SJSA1 (cell line): ENCODE results near the gene RPS24. TPM values are rescaled to one million over a fixed set of nuclear protein-coding genes. Genes with fewer than 3 reads are reported as not detected.
"Not testable (repeated sequence)": the region's sequence is repeated elsewhere in the genome, so short reads cannot be mapped to it uniquely, and the experiment has no call there.

ENCODE experiments used
- DNase-seq, 2 experiments: peaks; one replicate each; pipeline ENCODE4 v3.0.0-alpha.2; 2015 to 2020; ENCODE audit warnings: low spot score in 2 of 2, low read depth in 1 of 2
- H3K27ac ChIP-seq: fragments of 250-450 bp; sonication (Bioruptor Pico); 2 replicates; pipeline ENCODE4 v1.5.1; 2020; ENCODE audit warnings: mild to moderate bottlenecking, moderate library complexity
- H3K27me3 ChIP-seq: fragments of 250-450 bp; sonication (Bioruptor Pico); replicated peaks from 2 replicates; pipeline ENCODE4 v1.5.1; 2020; ENCODE audit warnings: mild to moderate bottlenecking, moderate library complexity
- H3K36me3 ChIP-seq: fragments of 250-450 bp; sonication (Bioruptor Pico); 2 replicates; pipeline ENCODE4 v1.5.1; 2020; ENCODE audit warnings: mild to moderate bottlenecking
- H3K4me1 ChIP-seq: fragments of 250-450 bp; sonication (Bioruptor Pico); replicated peaks from 2 replicates; pipeline ENCODE4 v1.6.1; 2021; ENCODE audit warnings: mild to moderate bottlenecking
- H3K4me3 ChIP-seq: fragments of 250-450 bp; sonication (Bioruptor Pico); 2 replicates; pipeline ENCODE4 v1.5.1; 2020; ENCODE audit warnings: mild to moderate bottlenecking
- H3K9me3 ChIP-seq: fragments of 250-450 bp; sonication (Bioruptor Pico); replicated peaks from 2 replicates; pipeline ENCODE4 v1.5.1; 2020; ENCODE audit warnings: mild to moderate bottlenecking
- total RNA-seq: library from RNA; depleted of rRNA; stranded (reverse); fragments of >200 nt; shearing (Covaris generic); gene quantifications from 2 replicates; pipeline ENCODE4 v1.2.3, GENCODE V29; 2014

The RPS24 gene
- total RNA-seq, 1 experiment from 2014 or later: 2,140 TPM

DNA sequence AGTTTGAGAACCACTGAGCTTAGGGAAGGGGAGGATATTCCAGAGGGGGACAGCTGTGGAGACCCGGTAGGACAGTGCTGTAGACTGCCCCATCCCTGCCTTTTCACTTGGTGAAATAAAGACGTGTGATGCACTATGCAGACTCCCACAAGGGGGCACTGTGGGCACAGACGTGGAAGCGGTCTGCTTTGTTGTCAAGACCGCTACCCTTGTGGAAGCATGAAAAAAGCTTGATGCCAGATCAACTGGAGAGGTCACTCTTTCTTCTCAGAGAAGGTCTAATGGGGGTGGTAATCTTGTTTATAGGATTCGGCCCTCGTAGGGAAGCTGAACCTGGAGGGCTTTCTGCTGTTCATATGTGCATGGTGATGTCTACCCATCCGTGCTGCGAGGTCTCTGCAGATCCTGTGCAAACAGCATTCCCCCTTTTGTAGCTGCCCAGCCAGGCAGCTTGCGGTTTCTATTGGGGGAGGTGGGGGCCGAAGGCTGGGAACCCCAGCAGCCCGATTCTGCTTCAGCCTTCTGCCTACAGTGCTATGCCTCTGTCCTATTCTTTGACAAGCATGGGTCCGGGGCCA, 13.7 kb downstream of the RPS24 start:
- Histone ChIP-seq H3K4me3 (no peak overlapping the region), H3K4me1 (peaks cover 4% of the 10 kb centered on the region), H3K27ac (no peak overlapping the region), H3K36me3 (peaks cover 13% of the 10 kb centered on the region), H3K27me3 (no peaks in the 10 kb centered on the region), H3K9me3 (no peaks in the 10 kb centered on the region)
- peak; percentile 79 to 86 for DNase-seq

DNA sequence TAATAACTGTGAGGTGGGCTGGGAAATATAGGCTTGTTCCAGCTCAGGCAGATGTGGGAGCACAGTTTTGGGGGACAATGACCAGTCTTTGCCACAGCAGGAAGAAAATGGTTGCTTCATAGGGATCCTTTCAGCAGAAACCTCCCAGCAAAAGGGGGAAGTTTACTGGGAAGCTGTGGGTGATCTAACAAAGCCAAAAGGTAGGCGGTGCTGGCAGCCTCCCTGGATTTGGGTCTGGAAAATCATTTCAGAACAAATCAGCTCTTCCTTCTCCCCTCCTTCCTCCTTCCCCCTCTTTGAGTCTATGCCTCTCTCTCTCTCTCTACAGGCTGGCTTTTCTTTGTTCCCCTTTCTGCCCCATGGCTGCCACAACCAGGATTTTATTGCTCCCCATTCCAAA, 16.2 kb downstream of the RPS24 start:
- H3K4me1 ChIP-seq: peaks cover 14% of the 10 kb centered on the region
- no peaks in the 10 kb centered on the region for H3K27me3 ChIP-seq
- no peaks in the 10 kb centered on the region for H3K36me3 ChIP-seq
- no peak for DNase-seq
- H3K4me3 ChIP-seq: no peak overlapping the region
- no peak overlapping the region for H3K27ac ChIP-seq
- H3K9me3 ChIP-seq: no peaks in the 10 kb centered on the region

DNA sequence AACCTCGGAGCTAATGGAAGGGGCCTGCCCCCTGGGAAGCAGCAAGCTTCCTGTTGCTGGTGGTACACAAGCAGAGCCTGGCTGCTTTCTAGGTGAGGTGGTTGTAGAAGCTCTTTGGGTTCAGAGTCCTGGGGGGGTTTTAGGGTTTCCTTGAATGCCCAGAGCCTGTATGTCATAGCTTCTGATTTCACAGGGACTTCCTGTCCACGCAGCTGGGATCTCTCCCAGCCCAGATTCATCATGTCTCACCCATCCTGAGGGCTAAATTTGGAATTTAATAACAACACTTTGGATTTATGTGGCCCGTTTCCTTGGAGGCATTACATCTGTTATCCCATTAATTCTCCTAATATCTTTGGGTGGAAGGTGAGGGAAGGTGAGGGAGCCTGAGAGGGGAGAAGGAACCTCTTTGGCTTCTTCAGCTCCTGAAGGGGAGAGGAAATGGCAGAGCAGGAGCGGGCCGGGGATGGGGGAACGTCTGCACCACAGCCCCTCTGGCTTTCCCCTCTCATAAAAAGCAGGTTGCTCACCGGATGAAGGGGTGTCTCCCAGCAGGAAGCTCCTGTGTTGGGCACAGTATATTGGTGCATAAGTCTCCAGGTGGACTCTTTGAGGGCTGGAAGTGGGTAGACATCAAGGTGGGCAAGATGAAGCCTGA, 19.7 kb downstream of the RPS24 start:
- Histone ChIP-seq H3K27ac (no peak overlapping the region), H3K4me3 (no peak overlapping the region)

DNA sequence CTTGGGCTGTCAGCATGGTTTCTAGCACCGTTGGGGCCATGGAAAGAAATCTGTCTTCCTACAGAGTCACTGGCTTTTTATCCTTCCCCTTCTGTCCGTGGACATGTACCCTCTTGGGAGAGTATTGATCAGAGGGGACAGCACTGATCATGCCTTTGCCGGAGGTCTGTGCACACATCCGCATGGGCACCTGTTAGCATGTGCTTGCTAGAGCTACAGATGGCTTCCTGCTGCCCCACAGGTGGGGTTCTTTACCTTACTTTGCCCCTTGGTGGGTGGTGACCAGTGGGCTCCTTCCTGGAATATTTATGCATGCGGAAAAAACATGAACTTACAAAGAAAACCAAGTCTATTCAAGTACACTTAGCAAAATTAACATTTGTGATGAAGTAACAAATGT, 24.9 kb downstream of the RPS24 start:
- Histone ChIP-seq H3K36me3 (no peaks in the 10 kb centered on the region), H3K4me3 (no peak overlapping the region), H3K9me3 (no peaks in the 10 kb centered on the region), H3K27ac (no peak overlapping the region), H3K4me1 (0 out of 2 replicates have a peak, but pooled peaks cover under 1% of the 10 kb centered on the region), H3K27me3 (no peaks in the 10 kb centered on the region)
- DNase-seq: no peak

More for the DNA sequence above, 19.7 kb downstream of the RPS24 start:
- DNase-seq: no peak
- Histone ChIP-seq H3K9me3 (no peaks in the 10 kb centered on the region), H3K36me3 (no peaks in the 10 kb centered on the region), H3K27me3 (no peaks in the 10 kb centered on the region), H3K4me1 (peaks cover 10% of the 10 kb centered on the region; the same call in 1 of the 2 replicates)

DNA sequence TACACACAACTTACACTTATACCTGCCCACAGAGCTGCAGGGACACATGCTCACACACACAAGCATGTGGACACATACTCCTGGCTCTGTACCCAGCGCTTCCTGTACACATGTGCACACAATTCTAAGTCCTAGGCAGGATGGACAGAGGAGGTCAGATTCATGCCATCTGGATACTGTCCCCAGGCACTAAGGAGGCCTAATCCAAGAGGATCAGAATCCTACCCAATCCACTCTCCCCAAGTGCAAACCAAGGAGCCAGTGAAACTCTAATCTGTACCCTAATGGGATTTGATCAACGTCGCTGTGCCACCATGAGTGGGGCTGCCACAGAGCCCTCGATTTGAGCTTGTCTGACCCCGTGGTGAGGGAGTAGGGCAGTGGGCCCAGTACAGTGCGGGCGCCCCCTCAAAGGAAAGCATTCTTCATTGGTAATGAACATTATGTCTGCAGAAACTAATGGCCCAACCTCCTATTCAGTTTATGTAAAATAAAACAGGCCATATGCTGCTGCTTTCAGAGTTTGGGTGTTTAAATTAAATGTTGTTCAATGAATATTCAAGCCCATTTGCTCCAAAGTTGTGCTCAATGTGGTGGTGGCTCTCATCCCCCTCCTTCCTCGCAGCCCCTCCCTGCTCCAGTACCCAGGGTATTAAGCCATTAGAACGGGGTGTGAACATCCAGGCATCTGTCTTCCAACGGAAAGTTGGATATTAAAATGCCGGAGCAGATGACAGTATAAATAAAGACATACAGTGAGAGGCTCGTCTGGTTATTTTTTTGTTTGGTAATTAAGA, 26.4 kb downstream of the RPS24 start:
- H3K36me3 ChIP-seq: no peaks in the 10 kb centered on the region
- no peak overlapping the region for H3K4me3 ChIP-seq
- no peaks in the 10 kb centered on the region for H3K4me1 ChIP-seq
- no peak overlapping the region for H3K27ac ChIP-seq
- no peak for DNase-seq
- H3K27me3 ChIP-seq: no peaks in the 10 kb centered on the region
- H3K9me3 ChIP-seq: no peaks in the 10 kb centered on the region

DNA sequence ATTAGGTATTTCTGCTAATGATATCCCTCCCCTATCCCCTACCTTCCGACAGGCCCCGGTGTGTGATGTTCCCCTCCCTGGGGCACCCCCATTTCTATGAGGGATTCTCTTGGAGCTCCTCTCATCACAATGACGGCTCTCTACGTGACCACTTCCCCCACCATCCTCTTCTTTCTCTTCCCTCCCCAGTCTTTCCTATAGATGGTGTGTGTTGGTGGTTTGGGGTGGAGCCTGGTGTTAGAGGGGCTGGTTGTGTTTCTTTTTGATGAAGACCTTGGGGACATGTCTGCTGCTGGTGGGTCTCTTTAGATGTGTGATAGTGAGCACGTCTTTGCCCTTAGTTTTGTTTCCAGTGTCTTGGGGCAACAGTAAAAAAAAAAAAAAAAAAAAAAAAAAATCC, 28.6 kb downstream of the RPS24 start:
- Histone ChIP-seq H3K27ac (no peak overlapping the region), H3K4me3 (no peak overlapping the region), H3K9me3 (no peaks in the 10 kb centered on the region), H3K36me3 (no peaks in the 10 kb centered on the region), H3K4me1 (no peaks in the 10 kb centered on the region), H3K27me3 (no peaks in the 10 kb centered on the region)
- no peak for DNase-seq

DNA sequence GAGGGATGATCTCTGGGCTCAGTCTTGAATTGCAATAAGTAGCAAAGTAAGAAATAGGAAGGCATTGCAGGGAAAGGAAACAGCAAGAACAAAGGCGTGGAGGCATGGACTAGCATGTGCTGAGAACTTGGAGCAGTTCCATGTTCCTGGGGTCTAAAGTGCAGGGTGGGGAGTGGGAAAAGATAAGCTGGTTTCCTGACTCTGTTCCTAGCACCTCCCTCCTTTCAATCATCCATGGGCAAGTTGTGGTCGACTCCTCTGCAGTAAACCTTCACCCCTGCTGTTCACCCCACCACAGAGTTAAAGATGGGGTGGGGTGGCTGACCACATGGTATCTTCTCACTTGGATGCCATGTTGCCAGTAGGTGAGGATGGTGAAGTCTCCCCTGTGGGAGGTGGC, 29.6 kb downstream of the RPS24 start:
- Histone ChIP-seq H3K4me1 (no peaks in the 10 kb centered on the region), H3K9me3 (no peaks in the 10 kb centered on the region), H3K27me3 (no peaks in the 10 kb centered on the region), H3K36me3 (no peaks in the 10 kb centered on the region), H3K27ac (no peak overlapping the region), H3K4me3 (no peak overlapping the region)
- DNase-seq: no peak

DNA sequence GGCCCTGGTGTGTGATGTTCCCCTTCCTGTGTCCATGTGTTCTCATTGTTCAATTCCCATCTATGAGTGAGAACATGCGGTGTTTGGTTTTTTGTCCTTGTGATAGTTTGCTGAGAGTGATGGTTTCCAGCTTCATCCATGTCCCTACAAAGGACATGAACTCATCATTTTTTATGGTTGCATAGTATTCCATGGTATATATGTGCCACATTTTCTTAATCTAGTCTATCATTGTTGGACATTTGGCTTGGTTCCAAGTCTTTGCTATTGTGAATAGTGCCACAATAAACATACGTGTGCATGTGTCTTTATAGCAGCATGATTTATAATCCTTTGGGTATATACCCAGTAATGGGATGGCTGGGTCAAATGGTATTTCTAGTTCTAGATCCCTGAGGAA, 31.3 kb downstream of the RPS24 start:
- H3K4me3 ChIP-seq, DNase-seq, H3K36me3 ChIP-seq, H3K9me3 ChIP-seq, H3K4me1 ChIP-seq, H3K27ac ChIP-seq, H3K27me3 ChIP-seq: not testable (repeated sequence)

DNA sequence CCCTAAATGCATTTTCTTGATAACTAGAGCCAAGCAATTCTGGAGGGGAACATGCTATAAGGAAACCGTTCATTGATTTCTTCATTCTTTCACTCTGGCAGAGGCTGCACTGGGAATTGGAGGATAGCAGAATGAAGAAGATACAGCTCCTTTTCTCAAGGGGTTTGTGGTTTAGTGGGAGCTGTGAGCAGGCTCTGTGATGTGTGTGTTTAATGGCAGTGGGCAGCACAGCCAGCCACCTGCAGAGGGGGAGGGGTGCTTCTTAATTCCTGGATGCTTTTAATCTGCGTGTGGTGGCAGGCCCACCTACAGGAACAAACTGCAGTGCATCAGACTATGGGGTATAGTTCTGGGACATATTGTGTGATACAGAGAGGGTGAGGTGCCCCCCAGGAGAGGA, 31.9 kb downstream of the RPS24 start:
- DNase-seq: no peak
- Histone ChIP-seq H3K27ac (no peak overlapping the region), H3K27me3 (no peaks in the 10 kb centered on the region), H3K36me3 (no peaks in the 10 kb centered on the region), H3K9me3 (no peaks in the 10 kb centered on the region), H3K4me3 (no peak overlapping the region), H3K4me1 (no peaks in the 10 kb centered on the region)

DNA sequence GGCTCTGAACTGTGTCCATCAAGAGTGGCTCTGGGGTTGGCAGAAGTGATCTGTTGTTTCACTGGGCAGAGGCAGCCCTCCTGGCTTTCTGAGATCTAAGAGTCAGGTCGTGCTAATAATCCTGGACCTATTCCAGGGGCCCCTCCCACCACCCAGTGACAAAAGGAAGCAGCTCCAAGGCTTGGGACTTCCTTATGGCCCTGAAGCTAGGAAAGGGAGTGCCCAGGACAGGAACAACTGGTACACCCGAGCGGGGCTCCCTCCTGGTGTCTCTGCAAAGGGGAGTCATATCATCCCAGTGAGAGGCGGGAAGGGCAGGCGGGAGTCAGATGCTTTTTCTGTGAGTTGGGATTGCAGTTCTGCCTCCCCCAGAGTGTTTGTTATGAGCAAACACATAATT, 32.3 kb downstream of the RPS24 start:
- Histone ChIP-seq H3K27me3 (no peaks in the 10 kb centered on the region), H3K4me1 (no peaks in the 10 kb centered on the region)
- no peak for DNase-seq

DNA sequence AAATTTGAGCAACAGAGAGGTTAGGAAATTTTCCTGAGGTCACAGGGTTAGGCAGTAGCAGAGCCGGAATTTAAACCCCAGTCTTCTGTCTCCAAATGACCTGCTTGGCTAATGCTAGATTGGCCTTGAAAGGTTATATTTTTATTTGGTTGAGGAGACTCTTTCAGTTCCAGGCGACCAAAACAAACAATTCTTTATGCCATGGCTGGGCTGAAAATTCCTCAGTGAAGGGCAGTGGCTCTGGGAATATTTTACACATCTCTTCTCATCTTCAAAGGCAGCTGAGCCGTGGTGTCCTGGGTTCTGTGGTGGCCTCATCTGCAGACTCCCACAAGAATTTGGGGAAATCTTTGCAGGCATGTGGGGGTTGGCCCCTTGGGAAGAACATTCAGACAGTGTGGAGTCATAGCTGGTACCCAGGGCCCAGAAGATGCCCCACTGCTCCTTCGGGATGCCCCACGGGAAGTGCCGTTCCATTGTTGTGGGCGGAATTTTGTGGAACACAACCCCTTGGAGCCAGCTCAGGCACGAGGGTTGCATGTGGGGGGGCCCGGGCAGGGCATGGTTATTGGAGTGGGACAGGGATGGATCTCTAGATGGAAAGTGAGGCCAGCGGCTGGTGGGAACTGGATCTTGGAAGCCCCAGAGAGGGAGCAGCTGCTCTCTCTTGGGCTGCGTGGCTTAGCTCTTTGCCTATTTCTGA, 33.2 kb downstream of the RPS24 start:
- H3K4me3 ChIP-seq: no peak overlapping the region
- no peaks in the 10 kb centered on the region for H3K4me1 ChIP-seq
- H3K9me3 ChIP-seq: no peaks in the 10 kb centered on the region
- no peak overlapping the region for H3K27ac ChIP-seq
- DNase-seq: no peak
- no peaks in the 10 kb centered on the region for H3K27me3 ChIP-seq
- no peaks in the 10 kb centered on the region for H3K36me3 ChIP-seq

More for the DNA sequence above, 32.3 kb downstream of the RPS24 start:
- Histone ChIP-seq H3K36me3 (no peaks in the 10 kb centered on the region), H3K9me3 (no peaks in the 10 kb centered on the region), H3K4me3 (no peak overlapping the region), H3K27ac (no peak overlapping the region)

DNA sequence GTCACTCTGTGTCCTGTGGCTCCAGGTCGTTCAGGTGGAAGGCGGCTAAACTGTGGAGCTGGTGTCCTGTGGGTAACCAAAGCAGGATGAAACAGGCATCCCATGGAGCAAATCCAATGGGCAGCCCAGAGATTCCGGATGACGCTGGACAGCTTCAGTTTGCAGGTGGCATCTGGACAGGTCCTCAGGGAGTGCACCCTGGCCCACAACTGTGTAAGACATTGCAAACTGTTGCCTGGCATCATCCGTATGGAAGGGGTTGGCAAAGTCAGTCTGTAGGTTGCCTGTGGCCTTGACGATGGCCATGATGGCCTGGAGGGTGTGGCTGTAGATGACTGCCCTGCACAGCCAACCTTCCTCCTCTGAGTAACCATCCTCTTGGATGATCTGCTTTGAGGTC, 35.5 kb downstream of the RPS24 start:
- H3K4me3 ChIP-seq: no peak overlapping the region
- no peak overlapping the region for H3K27ac ChIP-seq
- no peak for DNase-seq
- no peaks in the 10 kb centered on the region; the same call in 1 of the 2 replicates for H3K27me3 ChIP-seq
- H3K9me3 ChIP-seq: no peaks in the 10 kb centered on the region
- no peaks in the 10 kb centered on the region for H3K4me1 ChIP-seq
- H3K36me3 ChIP-seq: no peaks in the 10 kb centered on the region

DNA sequence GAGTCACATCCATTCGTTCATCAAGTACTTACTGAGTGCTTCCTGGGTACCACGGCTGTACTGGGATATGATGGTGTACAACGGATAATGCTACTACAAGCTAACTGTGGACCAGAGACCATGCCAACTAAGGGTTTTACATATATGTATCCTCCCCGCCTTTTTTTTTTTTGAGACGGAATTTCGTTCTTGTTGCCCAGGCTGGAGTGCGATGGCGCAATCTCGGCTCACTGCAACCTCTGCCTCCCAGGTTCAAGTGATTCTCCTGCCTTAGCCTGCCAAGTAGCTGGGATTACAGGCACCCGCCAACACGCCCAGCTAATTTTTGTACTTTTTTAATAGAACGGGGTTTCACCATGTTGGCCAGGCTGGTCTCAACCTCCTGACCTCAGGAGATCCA, 36.4 kb downstream of the RPS24 start:
- not testable (repeated sequence) for H3K4me3 ChIP-seq, H3K4me1 ChIP-seq, DNase-seq, H3K36me3 ChIP-seq, H3K9me3 ChIP-seq, H3K27me3 ChIP-seq, H3K27ac ChIP-seq

DNA sequence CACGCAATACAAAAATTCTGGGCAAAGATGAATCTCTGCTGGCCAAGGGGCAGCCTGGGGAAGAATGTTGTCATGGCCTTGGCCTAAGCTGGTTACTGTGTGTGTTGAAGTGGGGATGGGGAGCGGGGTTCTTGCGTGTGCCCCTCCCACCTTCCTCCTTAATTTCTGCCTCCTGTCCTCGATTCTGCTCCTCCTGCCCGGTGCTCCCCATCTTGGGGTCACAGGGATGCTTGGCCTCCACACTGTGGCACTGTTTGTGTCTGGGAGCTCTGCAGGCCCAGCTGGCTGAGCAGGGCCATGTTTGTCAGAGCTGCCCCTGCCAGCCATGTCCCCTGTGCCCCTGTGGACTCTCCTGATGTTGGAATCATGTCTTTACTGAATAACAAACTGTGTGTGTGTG, 37.1 kb downstream of the RPS24 start:
- no peaks in the 10 kb centered on the region; the same call in 1 of the 2 replicates for H3K27me3 ChIP-seq
- no peak overlapping the region for H3K4me3 ChIP-seq
- no peaks in the 10 kb centered on the region for H3K4me1 ChIP-seq
- H3K27ac ChIP-seq: no peak overlapping the region
- no peak for DNase-seq
- no peaks in the 10 kb centered on the region for H3K36me3 ChIP-seq
- H3K9me3 ChIP-seq: no peaks in the 10 kb centered on the region
